ENCODE data around the gene AFF3.

DNA sequence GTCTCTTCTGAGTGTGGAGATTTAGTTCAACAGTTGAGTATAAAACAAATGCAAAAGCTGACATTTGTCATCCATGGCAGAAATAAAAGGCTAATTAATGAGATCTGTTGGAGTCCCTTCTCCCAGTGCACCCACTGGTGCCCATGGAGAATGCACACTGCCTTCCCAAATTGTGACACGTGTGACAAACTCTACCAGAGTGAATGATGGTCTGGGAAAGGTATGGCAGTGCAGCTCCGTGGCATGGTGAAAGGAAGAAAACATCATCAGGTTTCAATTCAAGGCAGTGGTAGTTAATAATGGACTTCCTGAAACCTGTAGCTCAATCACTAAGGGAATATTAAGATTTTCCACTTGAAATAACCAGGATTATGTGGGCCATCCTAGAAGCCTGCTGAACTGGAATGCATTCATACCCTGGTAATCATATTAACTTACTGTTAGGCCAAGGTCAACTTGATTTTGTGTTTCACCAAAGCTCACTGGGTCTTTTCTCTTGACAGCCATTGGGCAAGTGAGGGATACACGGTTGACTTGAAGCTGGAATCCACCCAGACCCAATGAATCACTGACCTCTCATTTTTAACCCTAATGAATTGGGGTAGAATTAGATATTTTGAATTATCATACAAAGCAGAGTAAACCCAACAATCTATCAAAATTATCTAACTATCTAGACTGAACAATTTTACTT lies 167.6 kb downstream of the AFF3 start:
- no peak for TF ChIP-seq POLR2A (IDR thresholded peaks at IDR 0.05; ENCODE audit: low read depth, low read length)
- no peak for TF ChIP-seq POLR2AphosphoS5 (IDR thresholded peaks at IDR 0.05; ENCODE audit: insufficient read depth, low read depth, low read length)
- TF ChIP-seq MYC (IDR thresholded peaks at IDR 0.05; ENCODE audit: low read depth, low read length), result no peak
- no peak for TF ChIP-seq CTCF (IDR thresholded peaks at IDR 0.05; ENCODE audit: extremely low read depth in 1 of 2, insufficient read depth in 1 of 2, low read depth in 1 of 2, low read length in 2 of 2)
- no peak for TF ChIP-seq EZH2 (IDR thresholded peaks at IDR 0.05; ENCODE audit: borderline replicate concordance, low read depth, low read length, severe bottlenecking)
